Coronary artery (tissue), 2 donors: ENCODE results near the gene TIAM2.

Source experiments
- DNase-seq: peaks from one replicate; pipeline ENCODE4 v3.0.0-alpha.2; 2017; ENCODE audit warnings: low spot score
- H3K27ac ChIP-seq, 2 donors: fragments of 200-600 bp; sonication (generic); one replicate each; pipeline ENCODE4 v1.5.1; 2016 to 2019
- H3K4me3 ChIP-seq: fragments of 200-600 bp; sonication (generic); 2 replicates; pipeline ENCODE4 v1.5.1; 2016; ENCODE audit warnings: mild to moderate bottlenecking, moderate library complexity
- CTCF ChIP-seq: fragments of 200-600 bp; sonication (generic); IDR thresholded peaks from one replicate; pipeline ENCODE4 v1.5.1; 2019; ENCODE audit warnings: antibody characterized with exemption

The TIAM2 gene

GRCh38 chr6:155121699-155122098 lies 126.6 kb downstream of the TIAM2 start:
- no peak for TF ChIP-seq CTCF
- DNase-seq = no peak
- H3K27ac ChIP-seq = peak overlapping the region; percentile 33 to 44
- peak overlapping the region; percentile 41 for H3K4me3 ChIP-seq

- Histone ChIP-seq H3K27ac (peak overlapping the region in 1 of 2 donors; percentile 44), H3K4me3 (peak overlapping the region; percentile 41)
- DNase-seq = no peak
- TF ChIP-seq CTCF = no peak
These were observed 127.3 kb downstream of the TIAM2 start for GRCh38 chr6:155122199-155122950.

DNA sequence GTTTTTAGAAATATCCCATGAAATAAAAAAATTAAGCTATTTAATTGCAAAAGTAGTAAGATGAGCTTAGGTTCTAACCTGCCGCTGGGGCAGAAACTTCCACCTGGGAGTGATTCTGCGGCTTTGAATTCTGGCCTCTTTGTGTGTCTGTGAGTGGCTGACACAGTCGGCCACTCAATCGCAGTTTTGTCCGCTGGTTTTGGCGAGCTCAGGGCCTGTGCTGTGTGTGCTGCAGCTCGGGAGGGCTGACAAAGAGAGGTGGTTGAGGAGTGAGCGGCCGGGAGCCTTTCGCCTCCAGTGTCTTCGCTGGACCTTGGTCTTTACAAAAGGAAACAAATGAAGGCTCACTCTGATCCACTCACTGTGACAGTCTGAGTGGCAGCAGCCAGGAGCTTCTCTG lies 128.4 kb downstream of the TIAM2 start:
- no peak for TF ChIP-seq CTCF
- Histone ChIP-seq H3K4me3 (no peak overlapping the region), H3K27ac (no peak overlapping the region)
- no peak for DNase-seq

DNA sequence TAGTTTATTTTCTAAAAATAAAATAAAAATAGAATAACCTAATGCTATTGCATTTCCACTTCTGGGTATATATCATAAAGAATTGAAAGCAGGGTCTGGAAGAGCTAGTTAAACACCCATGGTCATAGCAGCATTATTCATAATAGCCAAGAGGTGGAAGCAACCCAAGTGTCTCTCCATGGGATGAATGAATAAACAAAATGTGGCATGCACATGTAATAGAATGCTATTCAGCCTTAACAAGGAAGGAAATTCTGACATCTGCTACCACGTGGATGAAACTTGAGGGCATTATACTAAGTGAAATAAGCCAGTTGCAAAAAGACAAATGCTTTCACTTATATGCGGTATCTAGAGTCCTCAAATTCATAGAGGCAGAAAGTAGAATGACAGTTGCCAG lies 130.8 kb downstream of the TIAM2 start:
- DNase-seq = no peak
- no peak for TF ChIP-seq CTCF
- no peak overlapping the region for H3K27ac ChIP-seq
- no peak overlapping the region for H3K4me3 ChIP-seq

GRCh38 chr6:155126727-155127439 lies 131.8 kb downstream of the TIAM2 start:
- no peak overlapping the region for H3K4me3 ChIP-seq
- H3K27ac ChIP-seq = no peak overlapping the region
- no peak for TF ChIP-seq CTCF
- no peak for DNase-seq

- TF ChIP-seq CTCF = no peak
- DNase-seq = no peak
- Histone ChIP-seq H3K27ac (no peak overlapping the region), H3K4me3 (no peak overlapping the region)
These were observed 133.9 kb downstream of the TIAM2 start for GRCh38 chr6:155128977-155129376.

GRCh38 chr6:155129744-155130143 lies 134.6 kb downstream of the TIAM2 start:
- DNase-seq = no peak
- no peak overlapping the region for H3K27ac ChIP-seq
- no peak overlapping the region for H3K4me3 ChIP-seq
- TF ChIP-seq CTCF = no peak
